ENCODE data around the gene DOCK3. TPM values are rescaled to one million over a fixed set of nuclear protein-coding genes. Genes with fewer than 3 reads are reported as not detected.

Gene DOCK3
- total and polyA plus RNA-seq, 10 of the 15 experiments (the other 5 are each of a cell fraction or from before 2014, with no cell fraction given) = 0.02 to 0.52 (median 0.04) TPM; not detected in 5

- Histone ChIP-seq H3K79me2 (ENCODE audit: control insufficient read depth, insufficient read depth, low read length) (no peaks in the 10 kb centered on the region), H3K4me3 (no peak overlapping the region), H3K4me2 (ENCODE audit: control insufficient read depth, insufficient read depth) (no peak overlapping the region), H3K27ac (ENCODE audit: control insufficient read depth, insufficient read depth) (no peak overlapping the region), H3K36me3 (ENCODE audit: control insufficient read depth in 2 of 2, insufficient read depth in 2 of 2, low read length in 1 of 2) (no peaks in the 10 kb centered on the region; a peak in 1 of 4 replicates), H3K9me3 (replicated peaks; ENCODE audit: control insufficient read depth, insufficient read depth, low read length) (no peaks in the 10 kb centered on the region), H3K27me3 (replicated peaks in 1 of 2; ENCODE audit: control insufficient read depth in 2 of 2, insufficient read depth in 2 of 2, low read length in 1 of 2) (no peaks in the 10 kb centered on the region; a peak in 3 of 4 replicates), H2AFZ (ENCODE audit: control insufficient read depth, low read depth, low read length) (no peak overlapping the region), H3K4me1 (ENCODE audit: control insufficient read depth, insufficient read depth, low read length) (no peaks in the 10 kb centered on the region), H4K20me1 (ENCODE audit: control insufficient read depth, insufficient read depth) (no peaks in the 10 kb centered on the region), H3K9ac (ENCODE audit: control insufficient read depth, insufficient read depth, low read length) (no peak overlapping the region)
- ChIA-PET POLR2A (interaction anchor here (1.1 kb wide), 1 partner anchor 38 kb away, joined by 3 read pairs; the partner anchor contains the start of gene MAPKAPK3), SMC1A (ENCODE audit: uncharacterized antibody, unreplicated experiment) (interaction anchor here (1.3 to 8.0 kb wide), 5 partner anchors 13 to 63 kb away, joined by 3 to 81 read pairs (median 6); partner anchors contain the start of genes CISH and MAPKAPK3), RAD21 (ENCODE audit: unreplicated experiment) (interaction anchor here (1.9 to 7.3 kb wide), 2 partner anchors 35 to 39 kb away, joined by 30 to 84 read pairs; partner anchors contain the start of gene MAPKAPK3), CTCF (interaction anchor here (1.0 to 10.8 kb wide), 8 partner anchors 13 to 85 kb away, joined by 3 to 250 read pairs (median 6); partner anchors contain the start of genes HEMK1 and MAPKAPK3)
- in situ Hi-C loops (cut with MboI) (no loop called here), intact Hi-C loops (cut with micrococcal nuclease; ENCODE audit: unreplicated experiment) (no loop called here)
- FAIRE-seq = no peak
- no TSS peak for BruUV-seq (replicated peaks)
- 15% methylated on average over 3 of the region's 3 CpGs for WGBS (ENCODE audit: insufficient coverage, insufficient replicate concordance, low lambda C conversion rate, missing lambda C conversion rate)
- ATAC-seq = no peak
- DNase-seq (ENCODE audit: low read depth, low spot score) = no peak
- no peak for TF ChIP-seq SMAD5 (IDR thresholded peaks at IDR 0.05; ENCODE audit: low read depth)
- TF ChIP-seq SPI1 (IDR thresholded peaks at IDR 0.05; ENCODE audit: borderline replicate concordance, insufficient read depth, low read depth, low read length) = no peak
- no peak for TF ChIP-seq E2F4 (IDR thresholded peaks at IDR 0.05; ENCODE audit: low read depth, low read length)
- no peak for TF ChIP-seq USF1 (IDR thresholded peaks at IDR 0.05; ENCODE audit: borderline replicate concordance, extremely low read length, insufficient read depth, low read depth, low read length)
- TF ChIP-seq RBBP5 (conservative IDR thresholded peaks at IDR 0.05) = no peak
- TF ChIP-seq RUNX3 (IDR thresholded peaks at IDR 0.05; ENCODE audit: low read length) = no peak
- TF ChIP-seq ZBED1 (IDR thresholded peaks at IDR 0.05; ENCODE audit: borderline replicate concordance) = no peak
- TF ChIP-seq, protein P1, sequence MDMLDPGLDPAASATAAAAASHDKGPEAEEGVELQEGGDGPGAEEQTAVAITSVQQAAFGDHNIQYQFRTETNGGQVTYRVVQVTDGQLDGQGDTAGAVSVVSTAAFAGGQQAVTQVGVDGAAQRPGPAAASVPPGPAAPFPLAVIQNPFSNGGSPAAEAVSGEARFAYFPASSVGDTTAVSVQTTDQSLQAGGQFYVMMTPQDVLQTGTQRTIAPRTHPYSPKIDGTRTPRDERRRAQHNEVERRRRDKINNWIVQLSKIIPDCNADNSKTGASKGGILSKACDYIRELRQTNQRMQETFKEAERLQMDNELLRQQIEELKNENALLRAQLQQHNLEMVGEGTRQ (IDR thresholded peaks at IDR 0.05; ENCODE audit: borderline replicate concordance, low read depth, low read length) = no peak
- TF ChIP-seq, protein P2, sequence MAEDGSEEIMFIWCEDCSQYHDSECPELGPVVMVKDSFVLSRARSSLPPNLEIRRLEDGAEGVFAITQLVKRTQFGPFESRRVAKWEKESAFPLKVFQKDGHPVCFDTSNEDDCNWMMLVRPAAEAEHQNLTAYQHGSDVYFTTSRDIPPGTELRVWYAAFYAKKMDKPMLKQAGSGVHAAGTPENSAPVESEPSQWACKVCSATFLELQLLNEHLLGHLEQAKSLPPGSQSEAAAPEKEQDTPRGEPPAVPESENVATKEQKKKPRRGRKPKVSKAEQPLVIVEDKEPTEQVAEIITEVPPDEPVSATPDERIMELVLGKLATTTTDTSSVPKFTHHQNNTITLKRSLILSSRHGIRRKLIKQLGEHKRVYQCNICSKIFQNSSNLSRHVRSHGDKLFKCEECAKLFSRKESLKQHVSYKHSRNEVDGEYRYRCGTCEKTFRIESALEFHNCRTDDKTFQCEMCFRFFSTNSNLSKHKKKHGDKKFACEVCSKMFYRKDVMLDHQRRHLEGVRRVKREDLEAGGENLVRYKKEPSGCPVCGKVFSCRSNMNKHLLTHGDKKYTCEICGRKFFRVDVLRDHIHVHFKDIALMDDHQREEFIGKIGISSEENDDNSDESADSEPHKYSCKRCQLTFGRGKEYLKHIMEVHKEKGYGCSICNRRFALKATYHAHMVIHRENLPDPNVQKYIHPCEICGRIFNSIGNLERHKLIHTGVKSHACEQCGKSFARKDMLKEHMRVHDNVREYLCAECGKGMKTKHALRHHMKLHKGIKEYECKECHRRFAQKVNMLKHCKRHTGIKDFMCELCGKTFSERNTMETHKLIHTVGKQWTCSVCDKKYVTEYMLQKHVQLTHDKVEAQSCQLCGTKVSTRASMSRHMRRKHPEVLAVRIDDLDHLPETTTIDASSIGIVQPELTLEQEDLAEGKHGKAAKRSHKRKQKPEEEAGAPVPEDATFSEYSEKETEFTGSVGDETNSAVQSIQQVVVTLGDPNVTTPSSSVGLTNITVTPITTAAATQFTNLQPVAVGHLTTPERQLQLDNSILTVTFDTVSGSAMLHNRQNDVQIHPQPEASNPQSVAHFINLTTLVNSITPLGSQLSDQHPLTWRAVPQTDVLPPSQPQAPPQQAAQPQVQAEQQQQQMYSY (CRISPR knock-in tag; IDR thresholded peaks at IDR 0.05) = no peak
- TF ChIP-seq HDGF (IDR thresholded peaks at IDR 0.05) = no peak
- TF ChIP-seq CEBPB (IDR thresholded peaks at IDR 0.05; ENCODE audit: borderline replicate concordance in 1 of 2, low read depth in 2 of 2, low read length in 2 of 2) = no peak
- TF ChIP-seq NFYA (IDR thresholded peaks at IDR 0.05; ENCODE audit: borderline replicate concordance, low read depth, low read length) = no peak
- TF ChIP-seq CHD1 (IDR thresholded peaks at IDR 0.05; ENCODE audit: low read depth, low read length) = no peak
- no peak for TF ChIP-seq NFIC (IDR thresholded peaks at IDR 0.05; ENCODE audit: low read depth, low read length)
- TF ChIP-seq, protein P3, sequence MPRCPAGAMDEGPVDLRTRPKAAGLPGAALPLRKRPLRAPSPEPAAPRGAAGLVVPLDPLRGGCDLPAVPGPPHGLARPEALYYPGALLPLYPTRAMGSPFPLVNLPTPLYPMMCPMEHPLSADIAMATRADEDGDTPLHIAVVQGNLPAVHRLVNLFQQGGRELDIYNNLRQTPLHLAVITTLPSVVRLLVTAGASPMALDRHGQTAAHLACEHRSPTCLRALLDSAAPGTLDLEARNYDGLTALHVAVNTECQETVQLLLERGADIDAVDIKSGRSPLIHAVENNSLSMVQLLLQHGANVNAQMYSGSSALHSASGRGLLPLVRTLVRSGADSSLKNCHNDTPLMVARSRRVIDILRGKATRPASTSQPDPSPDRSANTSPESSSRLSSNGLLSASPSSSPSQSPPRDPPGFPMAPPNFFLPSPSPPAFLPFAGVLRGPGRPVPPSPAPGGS (IDR thresholded peaks at IDR 0.05; ENCODE audit: borderline replicate concordance, insufficient read depth, low read depth, low read length, poor library complexity, severe bottlenecking) = no peak
Measured at GRCh38 chr3:50653937-50654595, 20.7 kb upstream of the DOCK3 start.
